ENCODE results near the gene TET3. TPM values are rescaled to one million over a fixed set of nuclear protein-coding genes. Genes with fewer than 3 reads are reported as not detected.

The TET3 gene
- total RNA-seq, 1 experiment from 2014 or later: 2.9 TPM

- no peak for DNase-seq (ENCODE audit: low read depth)
Measured at GRCh38 chr2:74004212-74005182, 19.8 kb downstream of the TET3 start.

GRCh38 chr2:74005786-74006185, 21.1 kb downstream of the TET3 start:
- no peak for DNase-seq (ENCODE audit: low read depth)

- DNase-seq (ENCODE audit: low read depth): no peak
Measured at GRCh38 chr2:74006459-74006858, 21.7 kb downstream of the TET3 start.

- no peak for DNase-seq (ENCODE audit: low read depth)
Measured at GRCh38 chr2:74007121-74007520, 22.4 kb downstream of the TET3 start.

- DNase-seq (ENCODE audit: low read depth): no peak
Measured at GRCh38 chr2:74007711-74008110, 23.0 kb downstream of the TET3 start.

GRCh38 chr2:74008761-74009395, 24.2 kb downstream of the TET3 start:
- DNase-seq (ENCODE audit: low read depth): no peak

GRCh38 chr2:74009577-74009976, 24.9 kb downstream of the TET3 start:
- no peak for DNase-seq (ENCODE audit: low read depth)

- peak; percentile 74 for DNase-seq (ENCODE audit: low read depth)
Measured at GRCh38 chr2:74010087-74010541, 25.4 kb downstream of the TET3 start.

- DNase-seq (ENCODE audit: low read depth): no peak
Measured at GRCh38 chr2:74011246-74011645, 26.5 kb downstream of the TET3 start.

GRCh38 chr2:74014813-74015212, 30.1 kb downstream of the TET3 start:
- no peak for DNase-seq (ENCODE audit: low read depth)

GRCh38 chr2:74017223-74017622, 32.5 kb downstream of the TET3 start:
- DNase-seq (ENCODE audit: low read depth): no peak

- no peak for DNase-seq (ENCODE audit: low read depth)
Measured at GRCh38 chr2:74019516-74019915, 34.8 kb downstream of the TET3 start.

- no peak for DNase-seq (ENCODE audit: low read depth)
Measured at GRCh38 chr2:74020702-74021406, 36.1 kb downstream of the TET3 start.

- no peak for DNase-seq (ENCODE audit: low read depth)
Measured at GRCh38 chr2:74021407-74021755, 36.7 kb downstream of the TET3 start.

GRCh38 chr2:74024216-74024615, 39.5 kb downstream of the TET3 start:
- no peak for DNase-seq (ENCODE audit: low read depth)

GRCh38 chr2:74025971-74026612, 41.4 kb downstream of the TET3 start:
- DNase-seq (ENCODE audit: low read depth): no peak

- DNase-seq (ENCODE audit: low read depth): no peak
Measured at GRCh38 chr2:74026687-74027241, 42.1 kb downstream of the TET3 start.

- DNase-seq (ENCODE audit: low read depth): no peak
Measured at GRCh38 chr2:74027496-74027895, 42.8 kb downstream of the TET3 start.

GRCh38 chr2:74028290-74028689, 43.6 kb downstream of the TET3 start:
- no peak for DNase-seq (ENCODE audit: low read depth)

GRCh38 chr2:74028741-74029140, 44.0 kb downstream of the TET3 start:
- DNase-seq (ENCODE audit: low read depth): no peak

- no peak for DNase-seq (ENCODE audit: low read depth)
Measured at GRCh38 chr2:74029714-74030397, 45.1 kb downstream of the TET3 start.

All from Daoy (cell line).